HepG2 (cell line): ENCODE data around the gene RRP12. TPM values are rescaled to one million over a fixed set of nuclear protein-coding genes. Genes with fewer than 3 reads are reported as not detected.

Source experiments
- AFF4 ChIP-seq: sonication (generic); formaldehyde crosslinking; IDR thresholded peaks from 2 replicates; pipeline ENCODE4 v1.4.0; 2020; ENCODE audit warnings: missing genetic modification reagents
- AHR ChIP-seq: IDR thresholded peaks from 2 replicates; pipeline ENCODE4 v1.6.1; 2018; ENCODE audit warnings: missing genetic modification reagents, missing compliant biosample characterization
- CREB3 ChIP-seq: sonication (generic); formaldehyde crosslinking; IDR thresholded peaks from 2 replicates; pipeline ENCODE4 v1.5.0; 2020; ENCODE audit warnings: missing genetic modification reagents
- EEA1 ChIP-seq: sonication (generic); formaldehyde crosslinking; IDR thresholded peaks from 2 replicates; pipeline ENCODE4 v1.5.1; 2020; ENCODE audit warnings: mild to moderate bottlenecking, missing genetic modification reagents, borderline replicate concordance
- HES4 ChIP-seq: sonication (generic); formaldehyde crosslinking; IDR thresholded peaks from 2 replicates; pipeline ENCODE4 v1.9.0; 2021; ENCODE audit warnings: mild to moderate bottlenecking, missing genetic modification reagents, borderline replicate concordance
- HMG20A ChIP-seq: IDR thresholded peaks from 2 replicates; pipeline ENCODE4 v1.6.1; 2016; ENCODE audit warnings: borderline replicate concordance
- HNF1B ChIP-seq: sonication (generic); formaldehyde crosslinking; IDR thresholded peaks from 2 replicates; pipeline ENCODE4 v1.5.1; 2020; ENCODE audit warnings: mild to moderate bottlenecking, moderate library complexity, missing genetic modification reagents
- MXD1 ChIP-seq: sonication (generic); formaldehyde crosslinking; IDR thresholded peaks from 2 replicates; pipeline ENCODE4 v1.4.0; 2020; ENCODE audit warnings: mild to moderate bottlenecking, missing genetic modification reagents
- NFIB ChIP-seq: sonication (generic); formaldehyde crosslinking; IDR thresholded peaks from 2 replicates; pipeline ENCODE4 v1.9.0; 2021; ENCODE audit warnings: missing genetic modification reagents, mild to moderate bottlenecking, borderline replicate concordance
- RBAK ChIP-seq: sonication (generic); formaldehyde crosslinking; IDR thresholded peaks from 2 replicates; pipeline ENCODE4 v1.5.1; 2020; ENCODE audit warnings: mild to moderate bottlenecking, missing genetic modification reagents
- SNAPC2 ChIP-seq: sonication (generic); formaldehyde crosslinking; IDR thresholded peaks from 2 replicates; pipeline ENCODE4 v1.8.1; 2022; ENCODE audit warnings: mild to moderate bottlenecking, missing genetic modification reagents
- ZFP37 ChIP-seq: sonication (generic); formaldehyde crosslinking; IDR thresholded peaks from 2 replicates; pipeline ENCODE4 v1.4.0; 2020; ENCODE audit warnings: missing genetic modification reagents, borderline replicate concordance
- ZFYVE20 ChIP-seq: sonication (generic); formaldehyde crosslinking; IDR thresholded peaks from 2 replicates; pipeline ENCODE4 v1.8.0; 2023; ENCODE audit warnings: low read depth, mild to moderate bottlenecking, moderate library complexity, missing genetic modification reagents, borderline replicate concordance
- ZNF12 ChIP-seq: sonication (generic); formaldehyde crosslinking; IDR thresholded peaks from 2 replicates; pipeline ENCODE4 v1.5.0; 2020; ENCODE audit warnings: missing genetic modification reagents
- ZNF225 ChIP-seq: sonication (generic); formaldehyde crosslinking; IDR thresholded peaks from 2 replicates; pipeline ENCODE4 v1.4.0; 2020; ENCODE audit warnings: mild to moderate bottlenecking, missing genetic modification reagents
- ZNF333 ChIP-seq: sonication (generic); formaldehyde crosslinking; IDR thresholded peaks from 2 replicates; pipeline ENCODE4 v1.4.0; 2020; ENCODE audit warnings: mild to moderate bottlenecking, missing genetic modification reagents, borderline replicate concordance
- ZNF354B ChIP-seq: sonication (generic); formaldehyde crosslinking; IDR thresholded peaks from 2 replicates; pipeline ENCODE4 v1.8.0; 2022; ENCODE audit warnings: mild to moderate bottlenecking, missing genetic modification reagents
- ZNF850 ChIP-seq: sonication (generic); formaldehyde crosslinking; conservative IDR thresholded peaks from 2 replicates; pipeline ENCODE4 v1.9.0; 2021; ENCODE audit warnings: mild to moderate bottlenecking, missing genetic modification reagents
- polyA plus RNA-seq, 8 experiments: library from polyadenylated mRNA; depleted of rRNA in 3 of 8; stranded (reverse) in 7 of 8; unstranded in 1 of 8; fragments of >200 nt; fragmentation: Illumina TruSeq in 4 of 8; extraction: Trizol in 4 of 8; gene quantifications; 2 replicates each; pipeline versions ENCODE4 v1.2.1 to v1.2.3, GENCODE V29; 2011 to 2016; ENCODE audit warnings: low read depth in 4 of 8, missing spikeins in 1 of 8, mixed read lengths in 1 of 8; ENCODE audit not compliant: insufficient read depth in 1 of 8
- total RNA-seq, 5 experiments: library from RNA; depleted of rRNA; stranded (reverse); fragments of >200 nt; fragmentation: Illumina TruSeq; extraction: Trizol; gene quantifications; 2 replicates each; pipeline ENCODE4 v1.2.3, GENCODE V29; 2016; ENCODE audit warnings: low read depth in 1 of 5
- TF ChIP-seq, protein P1 (sequence below): sonication (generic); formaldehyde crosslinking; IDR thresholded peaks from 2 replicates; pipeline ENCODE4 v1.4.0; 2020; ENCODE audit warnings: missing genetic modification reagents, borderline replicate concordance

RRP12 gene
- total and polyA plus RNA-seq, 2 of the 13 experiments (the other 11 are each of a cell fraction or from before 2014, with no cell fraction given), result 13.2 to 39.4 TPM

GRCh38 chr10:97319671-97320479 is 81.3 kb downstream of the RRP12 start (continued):
- TF ChIP-seq HNF1B (no peak), ZNF225 (CRISPR knock-in tag) (no peak), HMG20A (CRISPR knock-in tag) (no peak), NFIB (no peak), HES4 (CRISPR knock-in tag) (peak; percentile 38; the same call in 1 of the 2 replicates), ZNF850 (no peak), CREB3 (CRISPR knock-in tag) (no peak), ZNF12 (CRISPR knock-in tag) (no peak), AFF4 (no peak), ZFYVE20 (CRISPR knock-in tag) (no peak), MXD1 (no peak; the same call in 1 of the 2 replicates), RBAK (no peak), EEA1 (CRISPR knock-in tag) (0 out of 2 replicates have a peak, but pooled peaks have one; percentile 40), AHR (CRISPR knock-in tag) (0 out of 2 replicates have a peak, but pooled peaks have one; percentile 29), ZNF333 (CRISPR knock-in tag) (no peak), SNAPC2 (no peak), ZFP37 (CRISPR knock-in tag) (no peak), ZNF354B (CRISPR knock-in tag) (no peak)
- TF ChIP-seq, protein P1, sequence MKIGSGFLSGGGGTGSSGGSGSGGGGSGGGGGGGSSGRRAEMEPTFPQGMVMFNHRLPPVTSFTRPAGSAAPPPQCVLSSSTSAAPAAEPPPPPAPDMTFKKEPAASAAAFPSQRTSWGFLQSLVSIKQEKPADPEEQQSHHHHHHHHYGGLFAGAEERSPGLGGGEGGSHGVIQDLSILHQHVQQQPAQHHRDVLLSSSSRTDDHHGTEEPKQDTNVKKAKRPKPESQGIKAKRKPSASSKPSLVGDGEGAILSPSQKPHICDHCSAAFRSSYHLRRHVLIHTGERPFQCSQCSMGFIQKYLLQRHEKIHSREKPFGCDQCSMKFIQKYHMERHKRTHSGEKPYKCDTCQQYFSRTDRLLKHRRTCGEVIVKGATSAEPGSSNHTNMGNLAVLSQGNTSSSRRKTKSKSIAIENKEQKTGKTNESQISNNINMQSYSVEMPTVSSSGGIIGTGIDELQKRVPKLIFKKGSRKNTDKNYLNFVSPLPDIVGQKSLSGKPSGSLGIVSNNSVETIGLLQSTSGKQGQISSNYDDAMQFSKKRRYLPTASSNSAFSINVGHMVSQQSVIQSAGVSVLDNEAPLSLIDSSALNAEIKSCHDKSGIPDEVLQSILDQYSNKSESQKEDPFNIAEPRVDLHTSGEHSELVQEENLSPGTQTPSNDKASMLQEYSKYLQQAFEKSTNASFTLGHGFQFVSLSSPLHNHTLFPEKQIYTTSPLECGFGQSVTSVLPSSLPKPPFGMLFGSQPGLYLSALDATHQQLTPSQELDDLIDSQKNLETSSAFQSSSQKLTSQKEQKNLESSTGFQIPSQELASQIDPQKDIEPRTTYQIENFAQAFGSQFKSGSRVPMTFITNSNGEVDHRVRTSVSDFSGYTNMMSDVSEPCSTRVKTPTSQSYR (CRISPR knock-in tag), result no peak
